ENCODE data around the gene UNC5CL. TPM values are rescaled to one million over a fixed set of nuclear protein-coding genes. Genes with fewer than 3 reads are reported as not detected.

UNC5CL gene
- total RNA-seq, 1 donor = under 0.01 TPM

DNA sequence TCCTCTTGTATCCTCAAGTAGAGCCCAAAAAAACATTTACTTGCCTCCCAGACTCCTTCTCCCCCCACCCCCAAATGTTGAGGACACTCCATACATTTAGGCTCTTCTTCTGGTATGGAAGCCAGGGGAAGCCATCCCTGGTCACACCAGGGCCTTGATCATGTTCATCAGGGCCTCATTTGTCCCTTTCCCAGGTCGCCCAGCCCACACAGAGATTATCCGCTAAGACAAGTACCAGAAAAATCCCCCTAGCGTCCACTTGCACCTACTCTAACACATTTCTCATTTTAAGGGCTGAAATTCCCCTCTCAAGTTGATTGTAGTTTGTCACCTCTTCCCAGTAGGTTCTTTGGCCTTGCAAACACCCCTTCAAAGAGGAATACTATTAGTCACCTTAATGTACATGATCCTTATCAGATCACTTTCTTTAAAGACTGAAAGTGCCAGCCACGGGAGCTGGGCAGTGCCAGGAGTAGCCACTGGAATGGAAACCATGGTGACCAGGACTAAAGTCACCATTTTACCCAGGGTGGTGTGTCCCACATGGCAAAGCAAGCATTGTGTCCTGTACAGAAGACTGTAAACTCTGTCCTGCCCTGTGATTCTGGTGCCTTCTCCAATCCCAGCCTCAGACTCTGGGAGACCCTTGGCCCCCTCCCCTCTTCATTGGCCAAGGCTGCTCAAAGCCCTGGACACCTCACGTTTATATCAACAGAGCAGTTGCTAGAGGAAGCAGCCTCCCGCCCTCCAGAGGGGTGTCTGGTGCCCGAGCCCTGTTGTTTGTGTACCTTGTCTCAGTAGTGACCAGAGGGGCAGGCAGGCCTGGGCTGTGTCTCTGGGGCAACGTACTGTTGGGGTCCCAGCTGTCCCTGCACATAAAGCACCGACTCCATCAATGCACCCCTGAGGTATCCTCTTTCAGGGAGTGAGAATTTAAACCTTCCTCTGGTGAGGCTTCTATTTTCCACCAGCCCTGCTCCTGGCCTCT is 9.0 kb upstream of the UNC5CL start:
- no peak for DNase-seq (ENCODE audit: low read depth)
- TF ChIP-seq, protein P1, sequence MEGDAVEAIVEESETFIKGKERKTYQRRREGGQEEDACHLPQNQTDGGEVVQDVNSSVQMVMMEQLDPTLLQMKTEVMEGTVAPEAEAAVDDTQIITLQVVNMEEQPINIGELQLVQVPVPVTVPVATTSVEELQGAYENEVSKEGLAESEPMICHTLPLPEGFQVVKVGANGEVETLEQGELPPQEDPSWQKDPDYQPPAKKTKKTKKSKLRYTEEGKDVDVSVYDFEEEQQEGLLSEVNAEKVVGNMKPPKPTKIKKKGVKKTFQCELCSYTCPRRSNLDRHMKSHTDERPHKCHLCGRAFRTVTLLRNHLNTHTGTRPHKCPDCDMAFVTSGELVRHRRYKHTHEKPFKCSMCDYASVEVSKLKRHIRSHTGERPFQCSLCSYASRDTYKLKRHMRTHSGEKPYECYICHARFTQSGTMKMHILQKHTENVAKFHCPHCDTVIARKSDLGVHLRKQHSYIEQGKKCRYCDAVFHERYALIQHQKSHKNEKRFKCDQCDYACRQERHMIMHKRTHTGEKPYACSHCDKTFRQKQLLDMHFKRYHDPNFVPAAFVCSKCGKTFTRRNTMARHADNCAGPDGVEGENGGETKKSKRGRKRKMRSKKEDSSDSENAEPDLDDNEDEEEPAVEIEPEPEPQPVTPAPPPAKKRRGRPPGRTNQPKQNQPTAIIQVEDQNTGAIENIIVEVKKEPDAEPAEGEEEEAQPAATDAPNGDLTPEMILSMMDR (IDR thresholded peaks at IDR 0.05; ENCODE audit: insufficient read depth, low read depth, low read length) = no peak
- no peak overlapping the region for H3K4me3 ChIP-seq (ENCODE audit: low read depth, low read length)

- TF ChIP-seq, protein P1 (IDR thresholded peaks at IDR 0.05; ENCODE audit: insufficient read depth, low read depth, low read length) = no peak
- no peak for DNase-seq (ENCODE audit: low read depth)
- H3K4me3 ChIP-seq (ENCODE audit: low read depth, low read length) = no peak overlapping the region
Measured at GRCh38 chr6:41047306-41047705, 8.3 kb upstream of the UNC5CL start.

DNA sequence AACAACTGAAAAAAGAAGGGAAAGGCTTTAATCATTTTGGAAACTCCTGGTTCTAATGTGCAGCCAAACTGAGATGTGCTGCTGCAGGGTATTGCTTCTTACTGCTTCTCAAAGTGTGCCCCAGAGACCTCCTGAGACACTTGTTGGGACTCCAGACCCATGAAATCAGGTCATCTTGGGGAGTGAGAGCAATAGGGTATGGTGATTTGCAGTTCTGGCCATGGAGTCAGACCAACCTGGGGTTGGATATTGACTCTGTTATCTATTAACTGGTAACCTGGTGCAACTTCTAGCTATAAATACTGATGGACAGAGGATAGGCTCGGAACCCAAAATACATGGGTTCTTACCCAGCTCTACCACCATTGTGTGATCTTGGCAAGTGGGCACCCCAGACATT is 7.1 kb upstream of the UNC5CL start:
- TF ChIP-seq, protein P1 (IDR thresholded peaks at IDR 0.05; ENCODE audit: insufficient read depth, low read depth, low read length) = no peak
- no peak overlapping the region for H3K4me3 ChIP-seq (ENCODE audit: low read depth, low read length)
- no peak for DNase-seq (ENCODE audit: low read depth)

- DNase-seq (ENCODE audit: low read depth) = no peak
- TF ChIP-seq, protein P1 (IDR thresholded peaks at IDR 0.05; ENCODE audit: insufficient read depth, low read depth, low read length) = no peak
- no peak overlapping the region for H3K4me3 ChIP-seq (ENCODE audit: low read depth, low read length)
Measured at GRCh38 chr6:41045664-41046063, 6.6 kb upstream of the UNC5CL start.

GRCh38 chr6:41043151-41043550 is 4.1 kb upstream of the UNC5CL start:
- TF ChIP-seq, protein P1 (IDR thresholded peaks at IDR 0.05; ENCODE audit: insufficient read depth, low read depth, low read length) = no peak
- no peak for DNase-seq (ENCODE audit: low read depth)
- H3K4me3 ChIP-seq (ENCODE audit: low read depth, low read length) = no peak overlapping the region

DNA sequence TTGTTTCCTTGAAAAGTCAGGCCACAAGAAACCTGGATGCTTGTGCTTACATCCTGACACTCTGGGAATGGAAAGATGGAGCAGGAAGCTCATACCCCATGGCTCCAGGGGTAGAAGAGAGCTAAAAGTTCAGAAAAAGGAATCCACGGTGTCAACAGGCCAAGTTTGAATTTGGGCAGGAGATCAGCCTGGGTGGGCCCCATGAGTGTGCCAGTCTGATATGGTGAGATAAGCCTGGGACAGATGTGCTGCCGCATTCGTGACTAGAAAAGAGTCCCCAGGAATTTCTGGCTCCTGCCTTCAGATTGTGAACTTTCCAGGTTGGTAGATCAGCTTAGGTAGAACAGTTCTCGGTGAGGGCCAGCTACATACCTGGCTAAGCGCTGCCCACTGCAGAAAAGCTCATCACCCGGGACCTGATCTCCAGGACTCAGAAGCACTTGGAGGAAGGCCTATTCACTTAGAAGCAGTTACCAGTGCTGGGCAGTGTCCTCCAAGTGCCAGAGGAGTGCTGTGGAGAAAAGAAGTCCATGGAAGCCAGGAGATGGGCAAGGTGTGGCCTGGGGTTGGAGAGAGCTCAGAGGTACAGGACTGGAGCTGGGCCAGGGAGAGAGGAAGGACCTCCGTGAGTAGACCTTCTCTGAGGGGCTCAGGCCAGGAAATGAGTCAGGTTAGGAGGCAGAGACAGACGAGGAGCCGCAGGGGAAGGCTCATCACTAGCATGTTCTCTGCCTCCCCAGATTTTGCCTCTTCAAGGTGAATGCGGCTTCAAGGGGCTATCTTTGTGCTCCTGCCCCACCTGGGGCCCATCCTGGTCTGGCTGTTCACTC is 3.4 kb upstream of the UNC5CL start, which contains the start of gene TSPO2:
TSS of gene TSPO2 (plus strand) at position 242 of the 830 bp plus-strand sequence. CDS start at position 761, 519 bp downstream.
- no peak within 1 kb of the TSS for H3K4me3 ChIP-seq (ENCODE audit: low read depth, low read length)
- no peak for DNase-seq (ENCODE audit: low read depth)
- TF ChIP-seq, protein P1 (IDR thresholded peaks at IDR 0.05; ENCODE audit: insufficient read depth, low read depth, low read length) = no peak

Measured in fibroblast of villous mesenchyme (primary cell).